Brain pericyte (primary cell): Measurements from ENCODE around the gene FBXW7.

ENCODE experiments used
- DNase-seq: peaks from one replicate; pipeline ENCODE4 v3.0.0-alpha.2; 2012; ENCODE audit warnings: low read depth, low spot score

FBXW7 gene

DNA sequence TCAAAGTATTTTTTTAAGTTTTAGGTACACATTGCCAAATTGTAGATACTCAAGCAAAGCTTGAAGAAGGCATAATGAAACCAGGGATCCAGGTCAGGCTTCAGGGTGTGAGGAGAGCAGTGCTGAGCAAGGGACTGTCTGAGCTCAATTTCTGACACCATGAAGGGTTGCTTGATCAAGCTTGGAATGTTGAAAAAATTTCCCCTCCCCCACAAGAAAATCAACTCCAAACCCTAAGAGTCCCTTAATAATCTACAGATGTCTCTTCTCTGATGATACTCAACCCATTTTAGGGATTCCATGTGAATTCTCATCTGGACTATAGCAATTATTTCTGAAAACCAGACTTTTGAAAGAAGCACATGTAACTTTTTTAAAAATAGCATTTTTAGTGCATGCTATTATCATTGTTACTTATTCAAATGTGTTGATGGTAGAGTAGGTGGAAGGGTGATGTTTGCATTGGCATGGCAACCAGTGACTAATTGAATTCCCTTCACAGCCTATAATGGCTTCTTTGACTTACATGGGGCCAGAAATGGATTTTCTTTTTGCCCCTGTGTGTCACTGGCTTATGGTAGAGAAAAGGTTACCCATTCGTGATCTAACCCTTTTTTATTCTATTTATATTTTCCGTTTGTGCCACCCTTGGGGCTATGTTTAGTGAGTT lies 252.0 kb downstream of the FBXW7 start:
- no peak for DNase-seq

DNA sequence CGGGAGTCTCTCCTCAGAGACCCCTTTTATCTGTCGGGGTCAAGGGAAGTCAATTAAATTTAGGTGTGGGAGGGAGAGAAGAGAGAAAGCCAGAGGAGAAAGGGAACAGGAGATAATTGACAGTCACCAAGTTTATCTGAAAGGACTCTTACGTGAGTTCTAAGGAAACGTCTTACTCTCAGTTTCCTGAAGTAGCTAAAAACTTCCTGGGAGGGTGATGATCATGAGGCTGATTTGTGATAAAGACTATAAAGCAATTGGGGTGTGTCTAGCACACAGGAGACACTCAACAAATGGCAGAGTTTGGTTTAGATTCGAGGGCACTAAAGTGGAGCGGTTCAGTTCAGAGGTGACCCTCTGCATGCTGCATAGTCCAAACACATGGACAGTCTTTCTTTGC lies 254.1 kb downstream of the FBXW7 start:
- no peak for DNase-seq

DNA sequence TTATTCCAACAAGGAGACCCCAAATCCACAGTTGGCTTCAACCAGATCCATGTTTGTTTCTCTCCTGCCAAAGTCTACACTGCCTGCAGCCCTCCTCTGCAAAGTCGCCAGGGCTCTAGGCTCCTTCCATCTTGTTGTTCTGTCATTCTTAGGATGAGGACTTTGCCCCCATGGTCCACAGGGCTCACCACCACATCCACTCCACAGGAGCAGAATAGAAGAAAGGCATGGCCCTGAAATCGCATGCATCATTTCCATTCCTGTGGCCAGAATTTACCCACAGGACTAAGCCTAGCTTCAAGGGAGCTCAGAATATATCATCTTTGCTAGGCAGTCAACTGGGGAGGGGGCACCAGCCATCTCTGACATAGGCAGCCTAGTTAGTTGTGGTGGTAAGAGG lies 254.7 kb downstream of the FBXW7 start:
- DNase-seq, result no peak

- DNase-seq, result no peak
Observed at GRCh38 chr4:152279234-152279566, 256.7 kb downstream of the FBXW7 start.

DNA sequence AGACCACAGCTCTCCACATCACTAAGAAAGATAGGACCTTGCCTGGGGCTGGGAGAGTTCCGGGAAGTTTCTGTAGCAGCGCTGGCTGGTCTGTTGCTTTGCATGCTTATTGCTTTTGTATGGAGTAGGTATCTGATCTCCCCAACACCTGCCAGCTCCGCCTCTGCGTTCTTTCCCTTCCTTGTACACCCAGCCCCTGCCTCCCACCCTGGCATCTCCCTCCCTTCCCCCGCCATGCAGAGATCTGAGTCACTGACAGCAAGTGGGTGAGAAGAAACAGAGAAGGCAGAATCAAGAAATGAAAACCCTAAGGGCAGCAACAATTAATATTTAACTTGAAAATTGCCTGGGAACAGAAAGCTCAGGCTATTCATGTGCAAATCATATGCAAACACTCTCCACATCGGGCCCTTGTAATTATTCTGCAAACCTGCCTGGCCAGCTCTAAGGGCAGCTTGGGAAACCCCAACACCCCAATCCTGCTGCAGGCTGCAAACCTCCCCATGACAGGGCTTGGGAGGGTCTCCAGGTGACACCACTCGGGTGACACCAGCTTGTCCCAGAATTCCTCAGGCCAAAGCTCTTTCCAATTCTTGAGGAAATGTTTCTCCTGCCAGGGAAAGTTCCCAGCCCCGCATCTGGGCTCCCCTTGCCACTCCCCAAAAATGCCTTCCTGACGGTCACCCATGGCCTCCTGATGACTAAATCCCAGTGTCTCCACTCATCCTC lies 257.2 kb downstream of the FBXW7 start:
- DNase-seq, result no peak

DNA sequence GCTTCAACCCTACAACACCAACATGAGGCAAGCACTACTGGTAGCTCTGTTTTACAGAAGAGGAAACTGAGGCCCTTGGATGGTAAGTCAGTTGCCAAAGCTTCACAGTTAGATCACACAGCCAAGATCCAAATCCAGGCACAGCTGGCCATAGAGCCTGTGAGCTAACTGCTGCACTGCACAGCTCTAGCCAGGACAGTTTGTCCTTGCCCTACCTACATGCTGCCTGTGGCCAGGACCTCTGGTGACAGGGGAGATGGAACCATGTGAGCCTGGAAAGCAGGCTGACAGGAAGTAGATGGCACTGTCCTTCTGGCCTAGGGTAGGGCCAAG lies 257.8 kb downstream of the FBXW7 start:
- DNase-seq, result no peak

GRCh38 chr4:152277333-152277732 lies 258.6 kb downstream of the FBXW7 start:
- no peak for DNase-seq

DNA sequence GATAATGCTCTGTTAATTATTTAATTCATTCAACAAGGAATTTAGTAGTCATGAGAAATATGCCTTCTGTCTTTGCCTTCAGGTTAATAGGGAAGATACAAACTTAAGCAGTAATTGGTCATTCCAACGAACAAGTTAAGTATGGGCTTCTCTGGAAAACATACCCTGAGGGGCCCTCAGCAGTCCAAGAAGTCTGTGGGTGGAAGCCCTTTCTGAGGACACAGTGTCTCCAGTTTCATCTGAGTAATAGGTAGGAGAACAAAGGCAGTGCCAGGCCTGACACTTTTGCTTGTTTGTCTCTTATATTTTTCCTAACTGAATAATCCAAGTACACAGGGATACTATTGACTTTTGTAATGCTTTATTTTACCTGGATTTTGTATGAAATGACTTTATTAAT lies 262.5 kb downstream of the FBXW7 start:
- DNase-seq, result no peak
